Measurements from ENCODE around the gene RILPL1.
A peak's percentile ranks its signal among the peaks of the same experiment; 100 is the strongest.
"Not testable (repeated sequence)": the region's sequence is repeated elsewhere in the genome, so short reads cannot be mapped to it uniquely, and the experiment has no call there.

RILPL1 gene

DNA sequence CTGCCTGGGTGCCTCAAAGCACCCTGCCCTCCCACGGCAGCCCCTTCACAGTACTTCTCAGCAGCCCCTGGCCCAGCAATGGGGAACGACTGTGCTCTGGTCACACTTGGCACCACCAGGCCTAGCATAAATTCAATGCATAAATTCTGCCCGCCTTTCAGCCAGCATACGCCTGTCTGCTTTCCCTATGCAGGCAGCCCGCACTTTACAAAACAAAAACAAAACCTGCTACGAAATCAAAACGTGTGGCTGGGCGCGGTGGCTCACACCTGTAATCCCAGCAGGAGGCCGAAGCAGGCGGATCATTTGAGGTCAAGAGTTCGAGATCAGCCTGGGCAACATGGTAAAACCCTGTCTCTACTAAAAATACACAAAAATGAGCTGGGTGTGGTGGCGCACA lies 42.0 kb downstream of the RILPL1 start:
- DNase-seq = no peak

DNA sequence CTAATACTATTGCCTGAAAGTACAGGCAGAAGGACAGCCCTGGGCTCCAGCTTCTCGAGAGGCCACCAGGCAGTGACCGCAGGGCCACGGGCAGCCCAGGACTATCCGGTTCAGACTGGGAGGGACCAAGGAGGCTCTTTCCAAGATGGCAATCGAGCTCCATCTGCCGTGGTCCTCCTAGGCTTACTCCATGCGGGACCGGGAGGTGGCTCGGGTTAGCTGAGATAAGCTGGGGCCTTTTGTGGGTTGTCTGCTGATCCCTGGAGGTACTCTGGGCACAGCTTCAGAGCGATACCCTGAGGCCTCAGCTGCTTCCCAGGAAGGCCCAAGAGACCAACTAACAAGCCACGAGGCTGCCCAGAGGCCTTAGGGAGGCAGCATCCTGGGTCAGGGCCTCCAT lies 42.5 kb downstream of the RILPL1 start:
- no peak for DNase-seq

DNA sequence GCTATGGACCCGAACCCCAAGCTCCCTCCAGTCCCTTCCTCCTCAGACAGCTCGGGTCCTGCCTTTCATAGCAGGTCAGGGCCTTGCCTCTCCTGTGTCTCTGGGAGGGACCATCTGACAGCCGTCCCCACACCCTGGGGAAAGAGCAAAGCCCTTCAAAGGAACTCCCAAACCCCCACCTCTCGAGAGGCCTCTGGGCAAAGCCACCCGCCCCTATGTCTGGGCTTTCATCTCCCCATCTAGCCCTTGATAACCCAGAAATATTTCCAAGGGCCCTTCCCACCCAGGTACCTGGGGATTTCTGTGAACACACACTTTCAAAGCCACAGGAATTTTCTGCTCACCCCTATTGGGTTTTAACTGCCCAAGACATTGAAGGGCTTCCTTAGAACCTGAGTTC lies 43.4 kb downstream of the RILPL1 start:
- no peak for DNase-seq

DNA sequence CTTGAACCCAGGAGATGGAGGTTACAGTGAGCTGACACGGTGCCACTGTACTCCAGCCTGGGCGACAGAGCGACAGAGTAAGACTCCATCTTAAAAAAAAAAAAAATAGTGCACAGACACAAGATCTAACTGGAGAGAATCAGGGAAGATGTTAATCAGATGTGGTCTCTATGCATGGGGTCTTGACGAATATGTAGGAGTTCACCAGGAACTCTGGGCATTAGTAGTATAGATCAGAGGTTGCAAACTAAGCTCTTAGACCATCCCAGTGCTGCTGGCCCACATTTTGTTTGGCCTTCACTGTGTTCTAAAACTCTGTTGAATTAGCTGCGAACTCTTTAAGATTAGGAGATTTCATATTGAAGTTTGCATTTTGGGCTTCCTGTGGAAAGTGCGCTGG lies 43.9 kb downstream of the RILPL1 start:
- DNase-seq = no peak

DNA sequence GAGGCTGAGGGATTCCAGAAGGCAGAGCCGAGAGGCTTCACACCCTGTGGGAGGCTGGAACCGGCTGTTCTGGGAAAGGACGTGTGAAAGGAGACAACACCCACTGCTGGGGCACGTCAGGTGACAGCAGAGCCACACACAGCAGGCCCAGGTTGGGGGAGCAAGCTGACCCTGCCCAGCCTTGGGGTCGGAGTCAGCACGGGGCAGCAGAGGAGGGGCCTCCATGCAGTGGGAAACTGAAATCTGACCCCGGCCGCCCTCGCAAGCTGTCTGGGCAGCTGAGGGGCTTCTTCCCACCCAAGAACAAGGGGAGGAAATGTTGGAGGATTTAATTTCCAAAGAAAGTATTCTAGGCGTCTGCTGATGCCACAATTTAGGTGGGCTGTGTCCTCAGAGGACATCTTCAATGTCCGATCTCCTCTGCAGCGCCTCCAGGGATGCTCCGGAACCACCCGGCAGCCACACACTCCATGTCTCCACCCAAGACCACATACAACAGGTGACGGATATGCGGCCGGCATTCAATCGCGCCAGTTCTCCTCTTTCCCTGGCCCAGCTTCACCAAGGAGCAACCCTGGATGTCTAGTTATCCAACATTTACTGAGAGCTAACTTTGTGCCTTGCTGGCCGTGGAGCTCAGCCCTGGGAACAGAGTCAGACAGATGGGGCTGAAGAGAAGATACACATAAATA lies 44.8 kb downstream of the RILPL1 start:
- DNase-seq = no peak

DNA sequence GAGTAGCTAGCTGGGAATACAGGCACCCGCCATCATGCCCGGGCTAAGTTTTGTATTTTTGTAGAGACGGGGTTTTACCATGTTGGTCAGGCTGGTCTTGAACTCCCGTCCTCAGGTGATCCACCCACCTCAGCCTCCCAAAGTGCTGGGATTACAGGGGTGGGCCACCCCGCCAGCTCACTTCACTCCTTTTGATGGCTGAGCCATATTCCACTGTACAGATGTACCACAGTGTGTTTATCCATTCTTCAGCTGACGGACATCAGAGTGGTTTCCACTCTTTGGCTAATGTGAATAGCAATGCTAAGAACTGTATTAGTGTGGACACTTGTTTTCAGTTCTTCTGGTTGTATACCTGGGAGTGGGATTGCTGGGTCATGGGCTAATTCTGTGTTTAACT lies 46.1 kb downstream of the RILPL1 start:
- DNase-seq = no peak

DNA sequence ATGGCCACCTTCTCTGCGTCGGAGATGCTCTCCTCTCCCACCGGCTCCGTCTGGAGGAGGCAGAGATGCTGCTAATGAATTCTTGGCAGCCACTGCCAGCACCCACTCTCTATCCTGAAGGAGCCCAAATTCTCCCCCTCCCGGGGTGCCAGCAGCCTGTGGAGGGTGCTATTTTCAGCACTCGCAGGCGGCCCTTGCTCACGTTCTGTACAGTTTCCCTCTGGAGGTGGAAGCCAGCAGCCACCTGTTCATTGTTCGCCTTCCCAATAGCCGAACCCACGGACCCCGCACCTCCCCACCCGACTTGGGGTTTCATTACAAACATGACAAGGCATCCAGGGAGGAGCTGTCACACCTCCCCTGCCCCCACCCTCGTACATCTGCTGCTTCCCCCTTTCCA lies 47.8 kb downstream of the RILPL1 start:
- DNase-seq = no peak

DNA sequence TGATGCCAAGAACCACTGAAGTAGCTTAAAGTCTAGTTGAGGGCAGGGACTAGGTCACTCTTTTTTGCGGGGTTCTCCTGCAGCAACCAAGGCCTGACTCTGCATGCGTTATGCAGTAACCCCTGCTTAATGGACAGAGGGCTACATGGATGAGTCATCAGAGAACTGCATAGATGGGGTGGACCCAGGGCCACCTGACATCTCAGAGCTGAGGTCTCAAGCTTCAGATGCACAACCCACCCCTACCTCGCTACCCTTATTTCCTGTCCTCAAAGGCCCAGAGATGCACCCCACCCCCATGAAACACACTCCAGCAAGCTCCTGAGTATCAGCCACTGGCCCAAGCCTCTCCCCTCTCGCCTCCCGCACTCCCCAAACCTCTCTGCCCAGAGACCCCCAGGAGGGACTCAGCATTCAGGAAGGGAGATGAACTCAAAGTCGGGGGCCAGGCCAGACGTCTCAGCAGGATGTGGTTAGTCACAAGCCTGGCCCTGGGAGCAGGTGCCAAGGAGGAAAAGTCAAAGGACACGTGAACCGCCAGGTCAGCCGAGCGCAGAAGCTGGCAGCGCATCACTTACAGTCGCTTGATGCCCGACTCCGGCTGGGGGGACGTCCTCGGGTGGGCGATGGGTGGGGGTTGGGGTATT lies 49.8 kb downstream of the RILPL1 start:
- no peak for DNase-seq

DNA sequence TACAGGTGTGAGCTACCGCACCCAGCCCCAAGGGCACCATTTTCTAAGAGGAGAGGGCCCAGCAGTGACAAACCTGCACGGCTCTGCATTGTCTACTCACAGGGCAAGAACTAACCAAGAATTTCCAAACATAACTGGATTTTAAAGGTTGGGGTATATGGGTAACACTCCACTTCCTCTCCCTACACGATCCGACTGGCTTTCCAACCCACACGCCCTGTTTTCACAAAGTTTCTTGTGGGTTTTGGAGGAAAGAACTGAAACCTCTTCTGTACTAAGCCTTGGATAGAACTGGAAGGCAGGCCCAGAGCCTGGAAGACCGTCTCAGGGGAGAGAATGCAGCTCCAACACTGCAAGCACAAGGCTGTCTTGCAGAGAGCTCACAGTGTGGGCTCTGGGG lies 50.6 kb downstream of the RILPL1 start:
- DNase-seq = no peak

DNA sequence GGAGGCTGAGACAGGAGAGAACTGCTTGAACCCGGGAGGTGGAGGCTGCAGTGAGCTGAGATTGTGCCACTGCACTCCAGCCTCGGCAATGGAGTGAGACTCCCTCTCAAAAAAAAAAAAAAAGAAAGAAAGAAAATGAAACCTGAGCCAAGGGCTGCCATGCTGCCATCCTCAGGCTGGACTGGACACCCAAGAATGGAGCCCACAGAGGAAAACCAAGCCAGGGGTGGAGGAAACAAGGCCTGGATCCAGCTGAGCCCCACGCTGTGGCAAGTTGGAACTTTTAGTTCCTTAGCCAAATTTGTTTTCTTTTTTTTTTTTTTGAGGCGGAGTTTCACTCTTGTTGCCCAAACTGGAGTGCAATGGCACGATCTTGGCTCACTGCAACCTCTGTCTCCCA lies 52.3 kb downstream of the RILPL1 start:
- not testable (repeated sequence) for DNase-seq

DNA sequence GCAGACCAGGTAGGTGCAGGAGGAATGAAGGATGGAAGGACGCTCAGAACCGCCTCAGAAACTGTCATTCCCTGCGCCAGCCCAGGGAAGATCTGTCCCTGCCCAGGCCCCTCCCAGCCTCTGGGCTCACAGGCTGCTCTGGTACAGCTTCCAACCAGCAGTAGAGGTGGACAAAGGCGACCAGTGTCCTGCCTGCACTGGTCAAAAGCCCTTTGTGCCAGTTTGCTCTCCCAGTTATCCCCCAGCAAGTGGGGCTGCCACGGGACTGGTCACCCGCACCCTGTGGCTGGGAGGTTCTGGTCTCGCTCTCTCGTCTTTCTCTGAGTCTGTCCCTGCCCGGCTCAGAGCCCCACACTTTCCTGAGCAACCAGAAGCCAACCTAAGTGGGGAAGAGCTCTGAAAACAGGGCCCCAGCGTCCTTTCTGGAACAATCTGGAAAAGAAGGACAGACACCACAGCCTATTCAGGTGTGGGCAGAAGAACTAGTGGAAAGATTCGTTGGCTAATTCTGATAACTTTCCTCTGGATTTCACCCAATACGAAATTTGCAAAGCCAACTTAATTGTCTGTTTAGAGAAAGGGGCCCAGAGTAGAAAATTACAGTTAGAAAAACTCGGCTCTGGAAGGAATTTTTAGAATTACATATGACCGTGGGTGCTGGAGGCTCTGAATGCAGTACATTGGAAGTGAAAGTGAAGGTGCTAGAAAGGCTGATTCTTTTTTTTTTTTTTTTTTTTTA lies 53.9 kb downstream of the RILPL1 start:
- no peak for DNase-seq

DNA sequence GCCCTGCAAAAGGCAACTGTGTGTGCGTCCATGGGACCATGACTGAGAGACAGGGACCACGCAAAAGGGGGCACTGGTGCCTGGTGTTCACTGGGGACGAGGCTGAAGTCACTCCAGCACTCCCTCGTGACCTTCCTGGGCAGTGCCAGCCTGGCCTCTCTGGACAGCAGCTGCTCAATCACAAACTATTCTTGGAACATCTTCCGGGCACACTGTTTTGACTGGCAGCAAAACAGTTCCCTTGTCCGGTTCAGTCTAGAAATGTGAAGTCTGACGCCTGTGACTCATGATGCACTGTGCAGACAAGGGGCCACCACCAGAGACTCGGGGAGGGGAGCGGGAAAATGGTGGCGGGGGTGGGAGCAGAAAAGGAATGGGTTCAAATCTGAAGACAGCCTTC lies 54.8 kb downstream of the RILPL1 start:
- no peak for DNase-seq

DNA sequence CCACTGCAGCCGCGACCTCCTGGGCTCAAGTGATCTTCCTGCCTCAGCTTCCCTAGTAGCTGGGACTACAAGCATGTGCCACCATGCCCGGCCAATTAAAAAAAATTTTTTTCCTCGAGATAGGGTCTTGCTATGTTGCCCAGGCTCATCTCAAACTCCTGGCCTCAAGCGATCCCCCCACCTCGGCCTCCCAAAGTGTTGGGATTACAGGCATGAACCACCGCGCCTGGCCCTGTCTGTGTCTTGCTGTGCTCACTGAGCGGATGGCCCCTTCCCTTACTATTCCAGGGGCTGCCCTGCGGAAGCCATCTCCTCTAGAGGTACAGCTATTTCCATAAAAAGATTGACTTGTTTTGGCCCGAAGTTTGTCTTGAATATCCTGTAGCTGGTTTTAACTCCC lies 55.5 kb downstream of the RILPL1 start:
- DNase-seq = no peak

DNA sequence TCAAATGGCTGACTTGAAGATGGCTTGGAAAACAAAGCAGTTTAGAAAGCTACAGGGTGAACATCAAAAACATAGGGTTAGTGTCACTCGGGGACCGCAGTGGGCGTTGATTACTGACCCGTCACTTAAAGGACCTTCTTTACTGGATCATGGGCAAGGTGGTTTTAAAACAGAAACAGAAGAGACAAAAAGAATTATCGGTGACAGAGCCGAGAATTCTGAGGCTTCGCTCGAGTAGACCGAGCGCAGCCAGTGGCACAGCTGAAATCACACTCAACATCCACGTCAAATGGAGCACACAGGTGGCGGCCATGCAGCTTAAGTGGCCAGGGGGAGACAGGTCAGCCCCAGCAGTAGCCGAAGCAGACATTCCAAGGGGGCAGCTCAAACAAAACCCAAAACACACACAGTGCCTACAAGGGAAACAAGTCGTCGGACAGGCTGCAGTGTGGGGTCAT lies 58.2 kb downstream of the RILPL1 start:
- DNase-seq = no peak

DNA sequence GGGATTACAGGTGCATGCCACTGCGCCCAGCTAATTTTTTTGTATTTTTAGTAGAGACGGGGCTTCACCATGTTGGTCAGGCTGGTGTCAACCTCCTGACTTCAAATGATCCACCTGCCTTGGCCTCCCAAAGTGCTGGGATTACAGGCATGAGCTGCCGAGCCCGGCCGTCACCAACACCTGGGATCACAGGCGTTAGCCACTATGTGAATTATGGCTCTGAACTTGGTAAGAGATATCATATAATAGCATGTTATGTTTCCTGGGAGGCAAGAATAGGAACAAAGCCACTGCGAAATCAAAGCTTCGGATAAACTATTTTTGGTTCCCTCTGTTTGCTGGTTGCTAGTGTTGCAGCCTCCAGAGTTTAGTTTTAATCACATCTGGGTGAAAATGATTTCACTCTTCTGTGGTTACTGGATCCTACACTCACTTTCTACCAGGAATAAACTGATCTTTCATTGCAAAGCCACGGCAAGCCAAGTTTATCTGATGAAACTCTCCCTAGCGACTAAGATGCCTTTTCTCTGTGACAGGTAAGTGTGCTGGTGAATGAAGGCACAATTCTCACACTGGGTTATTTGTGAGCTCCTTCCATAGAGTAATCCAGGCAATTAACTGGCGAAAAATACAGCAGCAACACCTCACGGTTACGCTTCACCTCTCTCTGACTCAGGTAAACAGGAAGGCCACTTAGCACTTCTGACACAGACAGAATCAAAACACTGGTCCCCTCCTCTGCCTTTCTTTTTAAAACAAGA lies 58.9 kb downstream of the RILPL1 start:
- DNase-seq = no peak

DNA sequence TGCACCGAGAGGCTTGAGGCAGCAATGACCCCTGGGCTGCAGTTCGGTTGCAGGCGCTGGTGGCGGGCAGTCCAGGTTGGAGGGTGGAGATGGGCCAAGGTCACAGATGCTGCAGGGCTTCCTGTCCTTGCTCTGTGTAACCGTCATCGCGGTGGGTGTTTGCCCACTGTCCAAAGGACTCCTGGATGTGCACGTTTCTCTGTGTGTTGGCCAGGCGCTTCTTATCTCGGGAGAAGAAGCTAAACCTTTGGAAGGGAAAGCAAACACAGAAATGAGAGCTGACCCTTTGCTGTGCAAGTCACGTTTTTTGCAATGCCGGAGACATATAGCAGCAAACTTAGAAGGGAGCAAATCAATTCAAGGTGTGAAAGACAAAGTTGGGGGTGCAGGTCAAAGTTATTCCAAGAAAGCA lies 61.1 kb downstream of the RILPL1 start:
- no peak for DNase-seq

DNA sequence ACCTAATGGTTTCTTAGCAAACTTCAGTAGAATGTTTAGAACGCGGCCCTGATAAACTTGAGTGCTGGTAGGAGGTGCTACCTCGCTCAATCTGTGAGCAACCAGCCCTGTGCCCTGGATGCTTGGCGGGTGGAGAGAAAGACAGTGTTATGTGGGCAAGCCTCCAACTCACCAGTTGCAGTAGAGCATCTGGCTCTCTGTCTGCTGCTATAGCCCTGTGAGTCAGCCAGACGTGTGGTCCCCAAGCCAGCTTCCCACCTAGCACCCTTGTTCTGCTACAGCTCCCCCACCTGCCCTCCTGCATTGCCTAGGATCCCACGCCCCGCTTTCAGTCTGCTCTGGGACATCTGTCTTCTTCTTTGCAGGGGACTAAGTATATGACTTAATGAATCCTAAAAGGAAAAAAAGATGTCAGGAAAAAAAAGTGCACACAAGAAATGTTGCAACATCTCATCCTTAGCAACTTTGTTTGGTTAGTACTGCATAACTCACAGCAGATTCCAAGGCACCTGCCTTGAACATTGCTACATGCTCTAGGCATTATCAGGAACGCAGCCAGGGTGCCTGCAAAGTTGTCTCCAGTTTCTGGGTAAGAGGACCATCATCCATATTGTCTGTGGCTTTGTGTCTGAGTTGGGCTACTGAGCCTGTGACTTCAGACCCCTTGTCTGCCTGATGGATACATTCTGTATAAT lies 62.0 kb downstream of the RILPL1 start:
- DNase-seq = no peak

DNA sequence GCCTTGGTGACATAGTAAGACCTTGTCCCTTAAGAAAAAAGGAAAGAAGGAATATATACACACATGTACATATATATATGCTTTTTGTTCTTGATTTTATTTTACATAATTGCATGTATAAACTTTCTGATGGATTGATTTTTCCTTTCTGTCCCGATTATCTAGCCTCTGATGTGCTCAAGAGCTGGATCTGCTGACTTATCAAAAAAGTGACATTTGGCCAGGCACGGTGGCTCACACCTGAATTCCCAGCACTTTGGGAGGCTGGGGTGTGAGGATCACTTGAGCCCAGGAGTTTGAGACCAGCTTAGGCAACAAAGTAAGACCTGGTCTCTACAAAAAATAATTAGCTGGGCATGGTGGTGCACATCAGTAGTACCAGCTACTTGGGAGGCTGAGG lies 63.5 kb downstream of the RILPL1 start:
- no peak for DNase-seq

DNA sequence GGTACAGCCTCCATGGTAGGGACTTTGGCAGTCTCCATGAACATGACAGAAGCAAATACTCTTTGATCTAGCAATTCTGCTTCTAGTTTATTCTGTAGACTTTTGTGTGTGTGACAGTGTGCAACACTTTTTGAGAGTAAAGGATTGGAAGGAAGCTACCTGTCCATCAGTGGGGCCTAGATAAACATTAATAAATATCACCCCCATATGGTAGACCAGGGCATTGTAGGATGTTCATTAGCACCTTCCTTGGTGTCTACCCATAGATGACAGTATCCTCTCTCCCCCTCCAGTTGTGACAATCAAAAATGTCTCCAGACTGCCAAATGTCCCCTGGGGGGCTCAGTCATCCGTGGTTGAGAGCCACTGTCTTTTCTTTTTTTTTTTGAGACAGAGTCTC lies 64.7 kb downstream of the RILPL1 start:
- no peak for DNase-seq

DNA sequence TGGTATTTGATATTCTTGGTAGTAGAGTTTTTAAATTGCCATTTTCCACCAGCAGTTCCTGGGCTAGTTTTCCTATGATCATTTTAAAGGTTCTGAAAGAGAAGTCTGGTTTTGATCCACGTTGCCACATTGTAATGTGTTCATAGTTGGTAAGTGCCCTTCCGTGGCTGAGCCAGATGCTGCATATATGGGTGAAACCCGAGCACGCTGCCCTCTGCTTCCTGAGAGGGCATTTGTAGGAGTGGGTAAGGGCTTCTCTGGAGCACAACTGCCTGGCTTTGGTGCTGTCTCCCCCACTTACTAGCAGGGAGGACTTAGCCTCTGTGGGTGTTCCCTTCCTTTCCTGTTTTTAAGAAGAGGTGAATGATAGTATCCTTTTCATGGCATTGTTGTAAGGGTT lies 68.4 kb downstream of the RILPL1 start:
- DNase-seq = no peak

DNA sequence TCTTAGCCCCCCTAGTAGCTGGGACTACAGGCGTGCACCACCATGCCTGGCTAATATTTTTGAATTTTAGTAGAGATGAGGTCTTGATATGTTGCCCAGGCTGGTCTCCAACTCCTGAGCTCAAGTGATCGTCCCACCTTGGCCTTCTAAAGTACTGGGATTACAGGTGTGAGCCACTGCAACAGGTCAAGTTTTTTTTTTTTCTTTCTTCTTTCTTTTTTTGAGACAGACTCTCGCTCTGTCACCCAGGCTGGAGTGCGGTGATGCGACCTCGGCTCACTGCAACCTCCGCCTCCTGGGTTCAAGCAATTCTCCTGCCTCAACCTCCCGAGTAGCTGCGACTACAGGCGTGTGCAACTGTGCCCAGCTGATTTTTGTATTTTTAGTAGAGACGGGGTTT lies 70.3 kb downstream of the RILPL1 start:
- not testable (repeated sequence) for DNase-seq

DNA sequence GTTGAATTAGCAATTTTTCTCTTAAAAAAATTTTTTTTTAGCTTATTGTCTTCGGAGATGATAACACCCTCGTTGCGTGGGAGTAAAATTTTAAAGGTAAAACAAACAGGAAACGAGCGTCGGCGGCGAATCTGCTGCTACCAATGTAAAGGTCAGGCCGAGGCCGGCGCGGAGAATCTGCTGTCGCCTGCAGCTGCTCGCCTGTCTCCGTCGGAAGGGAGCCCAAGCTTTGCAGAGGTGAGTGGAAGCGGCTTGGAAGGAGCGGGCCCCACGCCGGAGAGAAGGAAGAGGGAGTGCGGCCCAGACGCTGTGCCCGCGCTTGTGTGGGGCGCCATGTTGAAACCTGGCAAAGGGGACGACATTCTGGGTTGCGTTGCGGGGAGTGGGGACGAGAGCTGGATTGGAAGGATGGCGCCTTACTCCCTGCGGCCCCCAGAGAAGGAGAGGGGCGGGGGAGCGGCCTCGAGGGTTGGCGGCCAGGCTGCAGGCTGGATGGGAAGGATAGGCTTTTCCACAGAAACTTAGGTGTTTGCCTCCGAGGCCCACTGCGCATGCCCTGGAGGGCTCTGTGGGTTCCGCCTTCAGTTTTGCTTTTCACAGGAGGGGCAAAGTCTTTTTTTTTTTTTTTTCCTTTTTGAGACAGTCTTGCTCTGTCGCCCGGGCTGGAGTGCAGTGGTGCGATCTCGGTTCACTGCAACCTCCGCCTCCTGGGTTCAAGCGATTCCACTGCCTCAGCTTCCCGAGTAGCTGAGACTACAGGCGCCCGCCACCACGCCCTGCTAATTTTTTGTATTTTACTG lies 75.3 kb downstream of the RILPL1 start, which contains the start of gene SNRNP35:
Gene SNRNP35 (plus strand): TSS at position 160 of the 800 bp plus-strand sequence. CDS start 7,402 bp downstream, outside the sequence.
- peak; percentile 84 for DNase-seq
